CD4-positive, alpha-beta T cell (primary cell): ENCODE data around the gene SNRNP48. TPM values are rescaled to one million over a fixed set of nuclear protein-coding genes. Genes with fewer than 3 reads are reported as not detected.

Experiments
- ATAC-seq: fragments of 200-7000 bp; cut with Tn5 transposase; one replicate; pipeline ENCODE4 v1.10.0; 2022; ENCODE audit warnings: mild to moderate bottlenecking; ENCODE audit not compliant: poor library complexity
- CTCF ChIA-PET: fragments of 350-600 bp; sonication (Branson Sonifier 250); formaldehyde crosslinking; loops from one replicate; lab custom pipeline; 2021; ENCODE audit warnings: antibody characterized with exemption, inconsistent platforms; lab: Charles Lee
- POLR2A ChIA-PET: fragments of 350-600 bp; sonication (Branson Sonifier 250); formaldehyde crosslinking; loops from one replicate; lab custom pipeline; 2021; ENCODE audit warnings: antibody characterized with exemption, inconsistent platforms; lab: Charles Lee
- DNase-seq, 14 experiments: peaks; one replicate each; pipeline ENCODE4 v3.0.0-alpha.2; 2013 to 2020; ENCODE audit warnings: mixed read lengths in 2 of 14
- H3K27ac ChIP-seq, 2 donors: one replicate each; pipeline versions ENCODE4 v1.5.1 to v1.7.0; 2013; ENCODE audit warnings: low read length in 2 of 2, low read depth in 1 of 2, mild to moderate bottlenecking in 1 of 2
- H3K27me3 ChIP-seq, 2 experiments: 1 replicate in 1 of 2; 2 replicates in 1 of 2; pipeline versions ENCODE4 v1.6.1 to v1.7.0; 2013; ENCODE audit warnings: low read length in 2 of 2, control low read depth in 1 of 2, mild to moderate bottlenecking in 1 of 2, moderate library complexity in 1 of 2; ENCODE audit not compliant: insufficient read depth in 2 of 2, control insufficient read depth in 1 of 2
- H3K36me3 ChIP-seq: one replicate; pipeline ENCODE4 v1.6.1; 2013; ENCODE audit warnings: low read length, control low read depth; ENCODE audit not compliant: insufficient read depth
- H3K4me1 ChIP-seq: one replicate; pipeline ENCODE4 v1.6.1; 2013; ENCODE audit warnings: low read length, control low read depth; ENCODE audit not compliant: insufficient read depth
- H3K4me3 ChIP-seq: one replicate; pipeline ENCODE4 v1.5.1; 2013; ENCODE audit warnings: mild to moderate bottlenecking, low read length, moderate library complexity
- H3K9me3 ChIP-seq, 2 experiments: 1 replicate in 1 of 2; 2 replicates in 1 of 2; pipeline versions ENCODE4 v1.6.1 to v1.7.0; 2013; ENCODE audit warnings: low read length in 2 of 2, mild to moderate bottlenecking in 2 of 2, control low read depth in 1 of 2, moderate library complexity in 1 of 2; ENCODE audit not compliant: control insufficient read depth in 1 of 2, insufficient read depth in 1 of 2
- H3K27ac Mint-ChIP-seq: one replicate; pipeline ENCODE4 v1.8.0; 2020; ENCODE audit warnings: mixed read lengths
- H3K27me3 Mint-ChIP-seq: one replicate; pipeline ENCODE4 v1.8.0; 2021; ENCODE audit warnings: mixed read lengths
- H3K36me3 Mint-ChIP-seq: one replicate; pipeline ENCODE4 v1.8.0; 2021; ENCODE audit warnings: low read depth, mixed read lengths
- H3K4me1 Mint-ChIP-seq: one replicate; pipeline ENCODE4 v1.8.0; 2021; ENCODE audit warnings: low read depth, mixed read lengths
- H3K4me3 Mint-ChIP-seq: one replicate; pipeline ENCODE4 v1.8.0; 2020; ENCODE audit warnings: mild to moderate bottlenecking, mixed read lengths
- H3K9me3 Mint-ChIP-seq: one replicate; pipeline ENCODE4 v1.8.0; 2020; ENCODE audit warnings: mixed read lengths
- CTCF ChIP-seq: fragments of 200-600 bp; IDR thresholded peaks from one replicate; pipeline ENCODE4 v1.8.0; 2022; ENCODE audit warnings: antibody characterized with exemption, mild to moderate bottlenecking
- intact Hi-C, 2 experiments: fragments of 100-400 bp; cut with DNase I in 1 of 2; cut with micrococcal nuclease in 1 of 2; formaldehyde crosslinking; loops; one replicate each; pipeline versions ENCODE4 v1.15.1 to v1.9.0; 2023 to 2025; cut with DNase I, micrococcal nuclease
- total RNA-seq, 174 experiments: library from RNA in 2 of 174; stranded (reverse) in 2 of 174; gene quantifications; one replicate each; pipeline ENCODE4 v1.2.3 and lab custom pipeline; 2021 to 2026

SNRNP48 gene
- total RNA-seq, 2 experiments from 2014 or later, result 12.1 to 13.4 TPM

- peaks cover 36 to 73% of the 10 kb centered on the region in 2 experiments for H3K27me3 ChIP-seq
- ATAC-seq (no peak), DNase-seq (no peak)
- H3K27me3 Mint-ChIP-seq, result peaks cover 64% of the 10 kb centered on the region
- H3K4me3 Mint-ChIP-seq, result no peak overlapping the region
- no peak overlapping the region for H3K4me3 ChIP-seq
- peaks cover 9% of the 10 kb centered on the region for H3K4me1 Mint-ChIP-seq
- peaks cover 14% of the 10 kb centered on the region for H3K4me1 ChIP-seq
- H3K27ac ChIP-seq, result no peak overlapping the region
- no peak for TF ChIP-seq CTCF
- H3K9me3 Mint-ChIP-seq, result no peaks in the 10 kb centered on the region
- ChIA-PET CTCF (interaction anchor here (0.6 kb wide), 1 partner anchor 1930 kb away, joined by 3 read pairs; no protein-coding TSS in a partner anchor), POLR2A (interaction anchor here (1.2 kb wide), 1 partner anchor 13 kb away, joined by 3 read pairs; no protein-coding TSS in a partner anchor)
- no peaks in the 10 kb centered on the region for H3K36me3 Mint-ChIP-seq
- H3K36me3 ChIP-seq, result no peaks in the 10 kb centered on the region
- intact Hi-C loops, result no loop called here
- no peak overlapping the region for H3K27ac Mint-ChIP-seq
- peaks cover 0 to 9% of the 10 kb centered on the region in 2 experiments for H3K9me3 ChIP-seq
Observed at GRCh38 chr6:7546383-7546782, 43.6 kb upstream of the SNRNP48 start.

GRCh38 chr6:7546896-7547295 lies 43.1 kb upstream of the SNRNP48 start:
- H3K27ac ChIP-seq, result no peak overlapping the region
- H3K36me3 Mint-ChIP-seq, result no peaks in the 10 kb centered on the region
- H3K27me3 ChIP-seq, result peaks cover 33 to 68% of the 10 kb centered on the region in 2 experiments
- peaks cover 9% of the 10 kb centered on the region for H3K4me1 Mint-ChIP-seq
- H3K36me3 ChIP-seq, result no peaks in the 10 kb centered on the region
- H3K9me3 Mint-ChIP-seq, result no peaks in the 10 kb centered on the region
- H3K4me3 ChIP-seq, result no peak overlapping the region
- ATAC-seq, result no peak
- intact Hi-C loops, result no loop called here
- H3K27ac Mint-ChIP-seq, result no peak overlapping the region
- peaks cover 10% of the 10 kb centered on the region for H3K4me1 ChIP-seq
- peaks cover 66% of the 10 kb centered on the region for H3K27me3 Mint-ChIP-seq
- POLR2A ChIA-PET, result interaction anchor here (1.2 kb wide), 1 partner anchor 14 kb away, joined by 3 read pairs; no protein-coding TSS in a partner anchor
- no peak for DNase-seq
- TF ChIP-seq CTCF, result no peak
- H3K4me3 Mint-ChIP-seq, result no peak overlapping the region
- H3K9me3 ChIP-seq, result peaks cover 0 to 6% of the 10 kb centered on the region in 2 experiments
- CTCF ChIA-PET, result no interaction called here

GRCh38 chr6:7547315-7547714 lies 42.7 kb upstream of the SNRNP48 start:
- CTCF ChIA-PET, result interaction anchor here (0.6 kb wide), 1 partner anchor 26 kb away, joined by 6 read pairs; no protein-coding TSS in a partner anchor
- ATAC-seq, result no peak
- H3K4me1 Mint-ChIP-seq, result peaks cover 9% of the 10 kb centered on the region

More at GRCh38 chr6:7547315-7547714, 42.7 kb upstream of the SNRNP48 start:
- Histone ChIP-seq H3K36me3 (no peaks in the 10 kb centered on the region), H3K4me1 (peaks cover 5% of the 10 kb centered on the region), H3K27ac (no peak overlapping the region), H3K4me3 (no peak overlapping the region), H3K9me3 (peaks cover 0 to 2% of the 10 kb centered on the region in 2 experiments), H3K27me3 (peaks cover 28 to 64% of the 10 kb centered on the region in 2 experiments)
- intact Hi-C loops, result no loop called here
- Mint-ChIP-seq H3K27ac (no peak overlapping the region), H3K27me3 (peaks cover 68% of the 10 kb centered on the region), H3K4me3 (no peak overlapping the region), H3K36me3 (no peaks in the 10 kb centered on the region), H3K9me3 (no peaks in the 10 kb centered on the region)
- POLR2A ChIA-PET, result no interaction called here
- no peak for DNase-seq
- TF ChIP-seq CTCF, result no peak
